Activated T-cell treated with anti-CD3 and anti-CD28 coated beads, Interleukin-2, amount 50 U/mL, for 4 hours (primary cell): ENCODE measurements around the gene SNX33. TPM values are rescaled to one million over a fixed set of nuclear protein-coding genes. Genes with fewer than 3 reads are reported as not detected.

ENCODE experiments used
- ATAC-seq, 2 donors: fragments of 200-7000 bp; cut with Tn5 transposase; one replicate each; pipeline ENCODE4 v1.10.0; 2021
- DNase-seq: peaks from one replicate; pipeline ENCODE4 v3.0.0-alpha.2; 2020
- H3K27me3 Mint-ChIP-seq: one replicate; pipeline ENCODE4 v1.8.0; 2021; ENCODE audit warnings: low read depth, mixed read lengths
- H3K36me3 Mint-ChIP-seq: one replicate; pipeline ENCODE4 v1.8.0; 2022; ENCODE audit warnings: mixed read lengths; ENCODE audit not compliant: insufficient read depth
- H3K4me1 Mint-ChIP-seq: one replicate; pipeline ENCODE4 v1.8.0; 2021; ENCODE audit warnings: low read depth, mixed read lengths
- H3K4me3 Mint-ChIP-seq: one replicate; pipeline ENCODE4 v1.8.0; 2021; ENCODE audit warnings: mild to moderate bottlenecking, moderate library complexity, mixed read lengths
- H3K9me3 Mint-ChIP-seq: one replicate; pipeline ENCODE4 v1.8.0; 2021; ENCODE audit warnings: mixed read lengths
- total RNA-seq, 3 donors: library from RNA; stranded (reverse); gene quantifications; one replicate each; pipeline ENCODE4 v1.2.1, GENCODE V29; 2021

Gene SNX33
- total RNA-seq, 3 donors from 2014 or later: 2.4 to 3.4 (median 2.5) TPM

DNA sequence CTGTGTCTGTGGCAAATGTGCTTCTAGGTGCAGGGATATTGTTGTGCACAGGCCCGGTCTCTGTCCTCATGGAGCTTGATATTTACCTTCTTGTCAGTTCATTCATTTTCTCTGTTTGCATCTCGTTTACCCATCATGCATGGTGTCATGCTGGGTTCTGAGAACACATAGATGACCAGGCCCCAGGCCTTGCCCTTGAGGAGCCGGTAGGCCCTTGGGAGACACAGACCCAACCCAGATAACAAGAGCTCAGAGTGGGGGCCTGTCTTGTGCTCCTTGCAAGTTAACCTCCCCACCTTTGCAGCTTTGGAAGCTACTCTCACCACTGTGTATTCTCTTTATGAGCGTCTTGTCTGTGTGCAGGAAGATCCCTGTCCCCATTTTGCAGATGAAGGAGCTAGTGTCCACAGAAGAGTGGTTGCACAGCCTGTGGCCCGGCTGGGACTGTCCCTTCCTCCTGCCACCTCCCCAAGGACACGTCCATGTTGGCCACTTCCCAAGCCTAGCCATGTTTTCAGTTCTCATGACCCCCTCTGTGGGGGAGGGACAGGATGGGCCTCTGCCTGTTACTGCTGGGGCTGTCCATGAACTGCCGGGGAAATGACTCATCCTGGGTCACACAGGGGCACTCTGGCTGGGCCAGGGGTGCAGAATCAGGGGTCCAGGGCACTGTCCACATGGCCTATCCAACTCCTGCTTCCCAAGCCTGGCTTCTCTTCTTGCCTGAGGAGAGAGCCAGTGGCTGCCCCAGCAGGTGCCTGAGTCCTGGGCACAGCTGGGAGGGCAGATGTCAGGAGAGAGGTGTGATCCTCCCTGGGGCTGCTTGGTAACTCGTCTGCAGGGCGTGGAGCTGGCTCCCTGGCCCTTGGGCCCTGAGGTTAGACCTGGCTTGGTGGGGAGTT lies 3.4 kb downstream of the SNX33 start:
- Mint-ChIP-seq H3K4me1 (peaks cover 32% of the 10 kb centered on the region), H3K4me3 (no peak overlapping the region), H3K27me3 (peaks cover 4% of the 10 kb centered on the region), H3K36me3 (no peaks in the 10 kb centered on the region), H3K9me3 (no peaks in the 10 kb centered on the region)
- no peak for ATAC-seq
- DNase-seq: no peak

DNA sequence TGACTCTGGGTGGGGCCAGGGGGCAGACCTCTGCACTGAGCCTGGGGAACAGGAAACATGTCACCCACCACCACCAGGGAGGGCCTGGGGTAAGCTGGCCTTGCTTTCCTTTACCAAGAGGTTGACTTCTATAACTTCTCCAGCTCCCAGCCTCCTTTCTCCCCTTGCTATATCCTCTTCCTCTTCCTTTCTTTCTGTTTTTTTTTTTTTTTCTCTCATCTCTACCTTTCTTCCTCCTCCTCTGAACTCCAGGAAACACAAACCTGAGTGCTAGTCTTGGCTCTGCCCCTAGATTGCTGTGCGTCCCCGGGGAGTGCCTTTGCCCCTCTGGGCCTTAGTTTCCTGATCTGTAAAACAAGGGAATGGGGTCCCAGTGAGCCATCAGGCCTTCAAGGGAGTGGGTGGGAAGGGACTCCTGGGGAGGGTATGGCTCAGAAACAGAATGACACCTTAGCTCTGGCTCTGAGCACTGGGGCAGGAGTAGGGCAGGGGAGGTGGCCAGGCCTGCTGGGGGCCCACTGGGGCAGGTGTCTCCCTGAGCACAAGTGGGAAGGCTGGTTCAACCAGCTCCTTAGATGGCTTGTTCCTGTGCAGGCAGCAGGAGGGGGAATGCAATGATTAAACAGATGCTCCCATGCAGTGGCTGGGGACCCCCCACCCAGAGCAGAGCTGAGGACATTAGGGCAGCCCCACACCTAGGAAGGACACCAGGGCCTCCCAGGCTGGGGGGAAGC lies 4.3 kb downstream of the SNX33 start:
- no peak overlapping the region for H3K4me3 Mint-ChIP-seq
- no peaks in the 10 kb centered on the region for H3K36me3 Mint-ChIP-seq
- no peak for ATAC-seq
- H3K4me1 Mint-ChIP-seq: peaks cover 26% of the 10 kb centered on the region
- H3K9me3 Mint-ChIP-seq: no peaks in the 10 kb centered on the region
- no peaks in the 10 kb centered on the region for H3K27me3 Mint-ChIP-seq
- DNase-seq: no peak

DNA sequence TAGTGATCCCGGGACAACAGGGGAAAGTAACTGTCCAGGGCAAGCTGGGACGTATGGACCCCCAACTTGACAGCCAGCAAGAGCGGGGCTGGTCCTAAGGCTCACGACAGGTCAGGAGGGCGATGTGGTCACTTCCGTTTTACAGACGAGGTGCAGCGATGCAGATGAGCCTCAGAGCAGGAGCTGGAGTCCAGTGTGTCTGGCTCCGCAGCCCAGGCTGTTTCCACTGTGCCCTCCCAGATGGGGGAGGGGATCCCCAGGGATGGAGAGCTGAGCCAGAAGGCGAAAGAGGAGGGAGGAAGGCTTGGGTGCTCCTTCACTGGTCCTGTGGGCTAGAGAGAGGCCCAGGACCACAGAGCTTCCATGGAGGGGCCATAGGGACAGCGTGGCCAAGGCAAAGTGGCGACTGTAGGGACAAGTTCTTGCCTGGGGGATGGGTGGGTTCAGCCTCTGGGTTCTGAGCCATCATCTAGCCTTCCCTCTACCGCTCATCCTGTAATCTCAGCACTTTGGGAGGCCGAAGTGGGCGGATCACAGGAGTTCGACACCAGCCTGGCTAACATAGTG lies 5.7 kb downstream of the SNX33 start:
- H3K9me3 Mint-ChIP-seq: no peaks in the 10 kb centered on the region
- H3K36me3 Mint-ChIP-seq: no peaks in the 10 kb centered on the region
- DNase-seq (no peak), ATAC-seq (no peak)
- H3K4me3 Mint-ChIP-seq: no peak overlapping the region
- H3K27me3 Mint-ChIP-seq: no peaks in the 10 kb centered on the region
- peaks cover 24% of the 10 kb centered on the region for H3K4me1 Mint-ChIP-seq

DNA sequence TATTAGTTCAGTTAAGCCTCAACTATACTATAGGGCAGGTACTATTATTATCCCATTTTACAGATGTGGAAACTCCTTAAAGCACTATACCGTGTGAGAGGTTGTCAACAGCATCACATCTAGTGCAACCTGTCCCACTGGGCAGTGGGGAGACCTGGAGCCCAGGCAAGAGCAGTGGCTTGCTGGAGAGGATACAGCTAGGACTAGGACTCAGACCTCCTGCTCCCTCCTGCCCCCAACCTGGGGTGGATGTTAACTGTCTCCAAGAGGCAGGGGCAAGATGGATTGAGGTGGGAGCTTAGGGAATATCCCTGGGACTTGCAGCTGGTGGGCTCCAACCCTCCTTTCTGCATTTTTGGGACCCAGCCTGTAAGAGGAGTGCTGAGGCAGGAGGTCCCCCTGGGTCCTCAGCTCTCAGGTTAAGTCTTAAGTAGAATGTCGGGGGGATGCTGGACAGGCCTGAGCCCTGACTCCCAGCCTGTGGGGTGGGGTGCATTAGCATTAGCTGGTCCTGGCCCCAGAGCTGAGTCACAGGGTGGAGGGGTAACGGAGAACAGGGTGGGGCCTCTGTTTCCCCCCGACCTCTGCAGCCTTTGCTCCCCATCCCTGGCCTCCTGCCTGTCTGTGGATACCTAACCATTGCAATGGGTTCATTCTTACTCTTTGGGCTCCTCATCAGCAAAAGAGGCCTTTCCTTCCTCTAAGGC lies 6.6 kb downstream of the SNX33 start:
- no peaks in the 10 kb centered on the region for H3K9me3 Mint-ChIP-seq
- ATAC-seq (no peak), DNase-seq (no peak)
- no peak overlapping the region for H3K4me3 Mint-ChIP-seq
- H3K27me3 Mint-ChIP-seq: no peaks in the 10 kb centered on the region
- peaks cover 19% of the 10 kb centered on the region for H3K4me1 Mint-ChIP-seq
- H3K36me3 Mint-ChIP-seq: no peaks in the 10 kb centered on the region

DNA sequence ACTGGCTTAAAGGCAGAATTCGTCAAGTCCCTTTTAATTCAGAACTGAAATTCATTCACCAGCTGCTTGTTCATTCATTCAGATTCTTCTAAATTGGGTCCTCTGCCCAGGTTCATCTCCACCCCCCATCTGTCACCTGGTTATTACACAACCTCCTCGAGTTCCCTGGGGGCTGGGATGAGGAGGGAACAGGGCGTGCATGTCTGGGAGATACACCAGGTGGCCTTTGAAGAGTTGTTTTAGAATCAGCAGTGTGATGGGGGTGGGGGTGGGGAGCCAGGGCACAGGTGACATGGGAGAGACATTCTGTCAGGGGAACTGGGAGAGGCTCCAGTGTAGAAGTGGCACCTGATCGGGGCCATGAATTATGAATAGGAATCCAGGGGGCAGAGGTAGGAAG lies 8.2 kb downstream of the SNX33 start:
- no peak for DNase-seq
- H3K4me3 Mint-ChIP-seq: no peak overlapping the region
- H3K4me1 Mint-ChIP-seq: peaks cover 11% of the 10 kb centered on the region
- no peaks in the 10 kb centered on the region for H3K27me3 Mint-ChIP-seq
- H3K36me3 Mint-ChIP-seq: no peaks in the 10 kb centered on the region
- ATAC-seq: no peak
- H3K9me3 Mint-ChIP-seq: no peaks in the 10 kb centered on the region

- Mint-ChIP-seq H3K36me3 (no peaks in the 10 kb centered on the region), H3K4me3 (no peak overlapping the region), H3K27me3 (no peaks in the 10 kb centered on the region), H3K9me3 (no peaks in the 10 kb centered on the region), H3K4me1 (peaks cover 7% of the 10 kb centered on the region)
- no peak for ATAC-seq
- DNase-seq: no peak
These were observed 8.6 kb downstream of the SNX33 start for GRCh38 chr15:75656331-75656730.

GRCh38 chr15:75656813-75657212 lies 9.1 kb downstream of the SNX33 start:
- ATAC-seq: no peak
- Mint-ChIP-seq H3K9me3 (no peaks in the 10 kb centered on the region), H3K4me1 (peaks cover 2% of the 10 kb centered on the region), H3K27me3 (no peaks in the 10 kb centered on the region), H3K4me3 (no peak overlapping the region), H3K36me3 (no peaks in the 10 kb centered on the region)
- DNase-seq: no peak

DNA sequence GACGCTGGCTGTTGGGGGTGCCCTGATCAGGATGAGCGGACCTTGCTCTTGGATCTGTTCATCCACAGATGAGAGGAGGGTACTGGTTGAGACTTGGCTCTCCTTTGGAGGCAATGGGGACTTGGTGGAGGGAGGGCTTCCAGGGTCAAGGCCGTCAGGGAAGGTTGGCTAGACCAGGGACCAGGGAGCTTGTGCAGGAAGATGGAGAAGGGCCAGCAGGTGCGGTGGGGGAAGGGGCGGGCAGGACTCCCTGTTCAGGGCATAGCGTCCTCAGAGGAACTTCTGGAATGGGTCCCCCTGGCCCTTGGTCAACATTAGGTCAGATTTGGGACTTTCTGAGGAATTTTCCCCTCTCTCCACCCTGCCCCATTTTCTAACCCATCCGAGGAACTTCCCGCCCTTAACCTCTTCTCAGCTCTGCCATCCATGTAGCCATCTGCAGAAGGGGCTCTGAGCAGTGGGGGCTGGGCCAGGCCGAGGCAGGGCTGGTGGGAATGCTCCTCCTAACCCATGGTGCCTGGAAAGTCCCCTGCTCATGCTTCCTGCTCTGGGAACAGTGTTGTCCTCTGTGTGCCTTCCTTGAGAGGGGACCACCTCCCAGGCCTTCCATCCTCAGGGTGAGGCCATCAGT lies 11.5 kb downstream of the SNX33 start:
- H3K4me1 Mint-ChIP-seq: no peaks in the 10 kb centered on the region
- H3K4me3 Mint-ChIP-seq: no peak overlapping the region
- no peaks in the 10 kb centered on the region for H3K36me3 Mint-ChIP-seq
- no peak for ATAC-seq
- no peaks in the 10 kb centered on the region for H3K27me3 Mint-ChIP-seq
- no peaks in the 10 kb centered on the region for H3K9me3 Mint-ChIP-seq
- DNase-seq: no peak

GRCh38 chr15:75659928-75660645 lies 12.4 kb downstream of the SNX33 start:
- no peaks in the 10 kb centered on the region for H3K36me3 Mint-ChIP-seq
- no peak for ATAC-seq
- no peaks in the 10 kb centered on the region for H3K27me3 Mint-ChIP-seq
- H3K4me3 Mint-ChIP-seq: no peak overlapping the region
- H3K9me3 Mint-ChIP-seq: no peaks in the 10 kb centered on the region
- DNase-seq: no peak
- no peaks in the 10 kb centered on the region for H3K4me1 Mint-ChIP-seq

- DNase-seq: no peak
- no peaks in the 10 kb centered on the region for H3K4me1 Mint-ChIP-seq
- no peaks in the 10 kb centered on the region for H3K36me3 Mint-ChIP-seq
- H3K27me3 Mint-ChIP-seq: no peaks in the 10 kb centered on the region
- no peak overlapping the region for H3K4me3 Mint-ChIP-seq
- ATAC-seq: no peak
- H3K9me3 Mint-ChIP-seq: no peaks in the 10 kb centered on the region
These were observed 13.5 kb downstream of the SNX33 start for GRCh38 chr15:75661100-75661755.

GRCh38 chr15:75661756-75662140 lies 14.0 kb downstream of the SNX33 start:
- H3K9me3 Mint-ChIP-seq: no peaks in the 10 kb centered on the region
- H3K36me3 Mint-ChIP-seq: no peaks in the 10 kb centered on the region
- H3K4me1 Mint-ChIP-seq: no peaks in the 10 kb centered on the region
- H3K27me3 Mint-ChIP-seq: no peaks in the 10 kb centered on the region
- DNase-seq (no peak), ATAC-seq (no peak)
- H3K4me3 Mint-ChIP-seq: no peak overlapping the region

- no peaks in the 10 kb centered on the region for H3K36me3 Mint-ChIP-seq
- DNase-seq (no peak), ATAC-seq (no peak)
- H3K9me3 Mint-ChIP-seq: no peaks in the 10 kb centered on the region
- no peak overlapping the region for H3K4me3 Mint-ChIP-seq
- no peaks in the 10 kb centered on the region for H3K4me1 Mint-ChIP-seq
- no peaks in the 10 kb centered on the region for H3K27me3 Mint-ChIP-seq
These were observed 15.3 kb downstream of the SNX33 start for GRCh38 chr15:75662823-75663519.
